Activated CD4-positive, alpha-beta T cell treated with anti-CD3 and anti-CD28 coated beads for 36 hours (primary cell): ENCODE results near the gene MED29. TPM values are rescaled to one million over a fixed set of nuclear protein-coding genes. Genes with fewer than 3 reads are reported as not detected.

ENCODE experiments used
- ATAC-seq: fragments of 200-7000 bp; cut with Tn5 transposase; one replicate; pipeline ENCODE4 v1.10.0; 2021; ENCODE audit warnings: mild to moderate bottlenecking, moderate library complexity
- CTCF ChIA-PET: fragments of 350-600 bp; sonication (Branson Sonifier 250); formaldehyde crosslinking; loops from one replicate; lab custom pipeline; 2021; ENCODE audit warnings: antibody characterized with exemption; lab: Charles Lee
- POLR2A ChIA-PET: fragments of 350-600 bp; sonication (Branson Sonifier 250); formaldehyde crosslinking; loops from one replicate; lab custom pipeline; 2021; ENCODE audit warnings: antibody characterized with exemption, inconsistent platforms; lab: Charles Lee
- DNase-seq: peaks from one replicate; pipeline ENCODE4 v3.0.0-alpha.2; 2020
- H3K27ac Mint-ChIP-seq: one replicate; pipeline ENCODE4 v1.8.0; 2021; ENCODE audit warnings: mixed read lengths
- H3K27me3 Mint-ChIP-seq: one replicate; pipeline ENCODE4 v1.8.0; 2021; ENCODE audit warnings: mixed read lengths
- H3K36me3 Mint-ChIP-seq: one replicate; pipeline ENCODE4 v1.8.0; 2021; ENCODE audit warnings: low read depth, mixed read lengths
- H3K4me1 Mint-ChIP-seq: one replicate; pipeline ENCODE4 v1.8.0; 2021; ENCODE audit warnings: mixed read lengths
- H3K4me3 Mint-ChIP-seq: one replicate; pipeline ENCODE4 v1.8.0; 2021; ENCODE audit warnings: mild to moderate bottlenecking, moderate library complexity, mixed read lengths
- H3K9me3 Mint-ChIP-seq: one replicate; pipeline ENCODE4 v1.8.0; 2021; ENCODE audit warnings: low read depth, mixed read lengths
- intact Hi-C, 2 experiments: fragments of 100-400 bp; cut with DNase I in 1 of 2; cut with micrococcal nuclease in 1 of 2; formaldehyde crosslinking; loops; one replicate each; pipeline versions ENCODE4 v1.14.2 to v1.15.1; 2022 to 2024; cut with DNase I, micrococcal nuclease
- total RNA-seq, 2 experiments: library from RNA; stranded (reverse); gene quantifications; one replicate each; pipeline ENCODE4 v1.2.3, GENCODE V29; 2021

MED29 gene
- total RNA-seq, 2 experiments from 2014 or later: 24.0 to 34.6 TPM

GRCh38 chr19:39384839-39385568, 6.2 kb upstream of the MED29 start:
- H3K9me3 Mint-ChIP-seq: no peaks in the 10 kb centered on the region
- H3K4me3 Mint-ChIP-seq: no peak overlapping the region
- no peaks in the 10 kb centered on the region for H3K27me3 Mint-ChIP-seq
- DNase-seq (no peak), ATAC-seq (no peak)
- H3K4me1 Mint-ChIP-seq: peaks cover 6% of the 10 kb centered on the region
- ChIA-PET CTCF (no interaction called here), POLR2A (no interaction called here)
- intact Hi-C loops: no loop called here
- peak overlapping the region; percentile 22 for H3K27ac Mint-ChIP-seq
- peaks cover 33% of the 10 kb centered on the region for H3K36me3 Mint-ChIP-seq

- ATAC-seq (no peak), DNase-seq (no peak)
- no peaks in the 10 kb centered on the region for H3K9me3 Mint-ChIP-seq
- no peak overlapping the region for H3K4me3 Mint-ChIP-seq
- H3K27ac Mint-ChIP-seq: peak overlapping the region; percentile 22
- H3K36me3 Mint-ChIP-seq: peaks cover 37% of the 10 kb centered on the region
- H3K4me1 Mint-ChIP-seq: peaks cover 11% of the 10 kb centered on the region
- POLR2A ChIA-PET: interaction anchor here (0.6 to 1.2 kb wide), 2 partner anchors 44 to 147 kb away, joined by 3 to 13 read pairs; partner anchors contain the start of gene SAMD4B
- intact Hi-C loops: no loop called here
- no peaks in the 10 kb centered on the region for H3K27me3 Mint-ChIP-seq
- CTCF ChIA-PET: interaction anchor here (1.2 kb wide), 1 partner anchor 12 kb away, joined by 7 read pairs; no protein-coding TSS in a partner anchor
These were observed 5.4 kb upstream of the MED29 start for GRCh38 chr19:39385629-39386411.

GRCh38 chr19:39386557-39386956, 4.6 kb upstream of the MED29 start:
- no peak overlapping the region for H3K27ac Mint-ChIP-seq
- intact Hi-C loops: no loop called here
- no peaks in the 10 kb centered on the region for H3K27me3 Mint-ChIP-seq
- no peaks in the 10 kb centered on the region for H3K9me3 Mint-ChIP-seq
- H3K4me3 Mint-ChIP-seq: no peak overlapping the region
- peaks cover 32% of the 10 kb centered on the region for H3K36me3 Mint-ChIP-seq
- ATAC-seq (no peak), DNase-seq (no peak)
- ChIA-PET CTCF (interaction anchor here (1.2 kb wide), 1 partner anchor 12 kb away, joined by 7 read pairs; no protein-coding TSS in a partner anchor), POLR2A (interaction anchor here (0.6 to 1.2 kb wide), 2 partner anchors 44 to 148 kb away, joined by 3 to 13 read pairs; partner anchors contain the start of gene SAMD4B)
- H3K4me1 Mint-ChIP-seq: peaks cover 14% of the 10 kb centered on the region

GRCh38 chr19:39388657-39389056, 2.5 kb upstream of the MED29 start:
- Mint-ChIP-seq H3K4me3 (no peak overlapping the region), H3K9me3 (no peaks in the 10 kb centered on the region), H3K4me1 (peaks cover 24% of the 10 kb centered on the region), H3K36me3 (peaks cover 37% of the 10 kb centered on the region), H3K27me3 (no peaks in the 10 kb centered on the region), H3K27ac (no peak overlapping the region)
- POLR2A ChIA-PET: no interaction called here
- intact Hi-C loops: no loop called here
- DNase-seq: no peak
- ATAC-seq: no peak
- CTCF ChIA-PET: interaction anchor here (1.0 kb wide), 1 partner anchor 24 kb away, joined by 3 read pairs; the partner anchor contains the start of gene PLEKHG2

- Mint-ChIP-seq H3K9me3 (no peaks in the 10 kb centered on the region), H3K36me3 (peaks cover 38% of the 10 kb centered on the region), H3K27ac (peak overlapping the region; percentile 98), H3K27me3 (no peaks in the 10 kb centered on the region), H3K4me1 (peaks cover 28% of the 10 kb centered on the region), H3K4me3 (peak overlapping the region; percentile 99)
- intact Hi-C loops: loop anchor here (2.0 to 5.0 kb wide), 5 partner anchors 47 to 1327 kb away; partner anchors contain the start of genes AKT2 (in 1 of the 2), COQ8B (in 1 of the 2), EIF3K (in 1 of the 2) and ITPKC (in 1 of the 2)
- POLR2A ChIA-PET: interaction anchor here (0.6 kb wide), 1 partner anchor 49 kb away, joined by 4 read pairs; no protein-coding TSS in a partner anchor
- ATAC-seq (no peak), DNase-seq (no peak)
- CTCF ChIA-PET: interaction anchor here (0.8 to 1.0 kb wide), 3 partner anchors 21 to 56 kb away, joined by 3 to 4 read pairs (median 3); partner anchors contain the start of gene PLEKHG2
These were observed 1.4 kb upstream of the MED29 start for GRCh38 chr19:39389631-39390414.

- H3K27ac Mint-ChIP-seq: peak overlapping the region; percentile 98
- intact Hi-C loops: loop anchor here (2.0 to 5.0 kb wide), 5 partner anchors 48 to 1327 kb away; partner anchors contain the start of genes AKT2 (in 1 of the 2), COQ8B (in 1 of the 2), EIF3K (in 1 of the 2) and ITPKC (in 1 of the 2)
- CTCF ChIA-PET: interaction anchor here (0.6 to 2.2 kb wide), 8 partner anchors 11 to 283 kb away, joined by 3 to 26 read pairs (median 11); partner anchors contain the start of genes EID2B, PLEKHG2, RPS16 and SAMD4B
- peaks cover 43% of the 10 kb centered on the region for H3K36me3 Mint-ChIP-seq
- DNase-seq (peak; percentile 90), ATAC-seq (no peak)
- H3K4me1 Mint-ChIP-seq: peaks cover 28% of the 10 kb centered on the region
- POLR2A ChIA-PET: interaction anchor here (0.9 to 2.2 kb wide), 6 partner anchors 12 to 579 kb away, joined by 3 to 34 read pairs (median 12); partner anchors contain the start of genes PLEKHG2 and RPS16
- H3K9me3 Mint-ChIP-seq: no peaks in the 10 kb centered on the region
- H3K27me3 Mint-ChIP-seq: no peaks in the 10 kb centered on the region
- peak overlapping the region; percentile 99 for H3K4me3 Mint-ChIP-seq
These were observed 777 bp upstream of the MED29 start for GRCh38 chr19:39390451-39390750.

GRCh38 chr19:39397360-39398296, 6.5 kb downstream of the MED29 start:
- CTCF ChIA-PET: interaction anchor here (0.6 to 3.7 kb wide), 27 partner anchors 10 to 185 kb away, joined by 3 to 79 read pairs (median 4); partner anchors contain the start of genes GMFG, PLEKHG2, RPS16 and SAMD4B

GRCh38 chr19:39398297-39398864, 7.2 kb downstream of the MED29 start:
- H3K36me3 Mint-ChIP-seq: peaks cover 22% of the 10 kb centered on the region
- peak overlapping the region; percentile 52 for H3K4me3 Mint-ChIP-seq
- peaks cover 60% of the 10 kb centered on the region for H3K4me1 Mint-ChIP-seq
- H3K27ac Mint-ChIP-seq: peak overlapping the region; percentile 97
- ChIA-PET POLR2A (interaction anchor here (0.7 to 2.4 kb wide), 6 partner anchors 10 to 50 kb away, joined by 3 to 42 read pairs (median 10); partner anchors contain the start of genes PLEKHG2, RPS16 and ZFP36), CTCF (interaction anchor here (0.6 to 3.7 kb wide), 27 partner anchors 9 to 186 kb away, joined by 3 to 79 read pairs (median 4); partner anchors contain the start of genes GMFG, PLEKHG2, RPS16 and SAMD4B)
- ATAC-seq (peak; percentile 16), DNase-seq (peak; percentile 81)
- intact Hi-C loops: loop anchor here (5.0 kb wide), 2 partner anchors 34 to 186 kb away; no protein-coding TSS in a partner anchor
- no peaks in the 10 kb centered on the region for H3K27me3 Mint-ChIP-seq
- H3K9me3 Mint-ChIP-seq: no peaks in the 10 kb centered on the region

More at GRCh38 chr19:39397360-39398296, 6.5 kb downstream of the MED29 start:
- intact Hi-C loops: loop anchor here (1.0 to 5.0 kb wide), 3 partner anchors 15 to 185 kb away; partner anchors contain the start of gene PLEKHG2 (in 2 of the 2)
- peak overlapping the region; percentile 97 for H3K27ac Mint-ChIP-seq
- no peaks in the 10 kb centered on the region for H3K27me3 Mint-ChIP-seq
- POLR2A ChIA-PET: interaction anchor here (1.1 to 2.4 kb wide), 5 partner anchors 10 to 51 kb away, joined by 3 to 42 read pairs (median 14); partner anchors contain the start of genes PLEKHG2, RPS16 and ZFP36
- H3K4me3 Mint-ChIP-seq: peak overlapping the region; percentile 52
- ATAC-seq: peak; percentile 58
- peaks cover 59% of the 10 kb centered on the region for H3K4me1 Mint-ChIP-seq
- H3K9me3 Mint-ChIP-seq: no peaks in the 10 kb centered on the region
- peak; percentile 97 for DNase-seq
- H3K36me3 Mint-ChIP-seq: peaks cover 24% of the 10 kb centered on the region

GRCh38 chr19:39399668-39400050, 8.5 kb downstream of the MED29 start:
- no peak for DNase-seq
- H3K9me3 Mint-ChIP-seq: no peaks in the 10 kb centered on the region
- H3K27me3 Mint-ChIP-seq: no peaks in the 10 kb centered on the region
- H3K4me3 Mint-ChIP-seq: no peak overlapping the region
- CTCF ChIA-PET: interaction anchor here (0.5 to 3.7 kb wide), 3 partner anchors 12 to 49 kb away, joined by 3 to 79 read pairs (median 4); partner anchors contain the start of gene PLEKHG2
- H3K27ac Mint-ChIP-seq: peak overlapping the region; percentile 97
- intact Hi-C loops: loop anchor here (5.0 to 10.0 kb wide), 6 partner anchors 33 to 1215 kb away; partner anchors contain the start of genes DYRK1B (in 1 of the 2) and RASGRP4 (in 1 of the 2)
- H3K4me1 Mint-ChIP-seq: peaks cover 63% of the 10 kb centered on the region
- no peak for ATAC-seq
- POLR2A ChIA-PET: no interaction called here
- H3K36me3 Mint-ChIP-seq: peaks cover 16% of the 10 kb centered on the region
